GM21786 (cell line): ENCODE results near the gene ZKSCAN4.

Source experiments
- ATAC-seq: cut with Tn5 transposase; IDR thresholded peaks from one replicate; pipeline ENCODE4 v1.9.1; 2021; ENCODE audit not compliant: unreplicated experiment

The ZKSCAN4 gene

DNA sequence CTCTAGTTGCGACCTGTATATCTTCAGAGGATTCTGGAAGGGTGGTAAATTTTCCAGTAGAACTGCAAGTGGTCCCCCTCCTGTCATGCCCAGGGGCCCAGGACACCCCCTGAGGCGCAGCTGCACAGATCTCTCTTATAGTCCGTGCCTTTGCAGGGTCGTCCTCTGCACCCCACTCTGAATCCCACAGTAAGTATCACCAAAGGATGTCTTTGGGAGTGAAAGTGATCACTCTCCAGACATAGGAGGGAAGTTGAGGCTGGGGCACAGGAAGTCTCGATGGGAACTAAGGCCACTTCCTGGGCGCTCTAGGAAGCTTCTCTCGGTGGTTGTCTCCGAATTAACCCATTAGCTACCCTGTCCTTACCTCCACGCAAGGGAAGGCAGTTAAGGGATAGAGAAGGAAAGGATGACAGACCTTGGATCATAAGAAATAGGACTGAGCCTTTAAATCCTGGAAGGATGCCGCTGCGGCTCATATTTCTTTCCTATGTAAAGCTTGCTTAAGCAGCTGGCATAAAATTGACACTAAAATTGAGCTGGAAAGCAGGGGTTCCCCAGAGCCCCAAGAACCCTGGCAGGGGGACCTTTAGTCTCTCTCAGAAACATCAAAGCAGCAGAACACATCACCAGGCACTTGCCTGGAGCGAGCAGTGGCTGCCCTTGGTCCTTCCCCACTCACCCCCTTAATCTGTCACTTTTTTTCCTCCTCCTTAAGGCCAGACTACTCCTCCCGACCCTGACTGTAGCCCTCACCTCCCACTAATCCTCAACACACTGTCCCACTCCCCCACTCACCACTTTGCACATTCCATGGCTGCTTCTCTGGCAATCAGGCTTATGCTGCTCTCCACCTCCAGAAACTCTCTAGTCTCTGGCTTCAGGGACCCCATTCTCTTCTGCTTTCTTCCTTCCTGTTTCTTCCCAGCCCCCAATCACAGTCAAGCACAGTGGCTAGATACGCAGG is at the start of gene ZKSCAN4:
Gene ZKSCAN4 (minus strand): TSS at position 261 of the 967 bp plus-strand sequence. CDS start 289 bp downstream, outside the sequence.
- ATAC-seq = peak; percentile 79

DNA sequence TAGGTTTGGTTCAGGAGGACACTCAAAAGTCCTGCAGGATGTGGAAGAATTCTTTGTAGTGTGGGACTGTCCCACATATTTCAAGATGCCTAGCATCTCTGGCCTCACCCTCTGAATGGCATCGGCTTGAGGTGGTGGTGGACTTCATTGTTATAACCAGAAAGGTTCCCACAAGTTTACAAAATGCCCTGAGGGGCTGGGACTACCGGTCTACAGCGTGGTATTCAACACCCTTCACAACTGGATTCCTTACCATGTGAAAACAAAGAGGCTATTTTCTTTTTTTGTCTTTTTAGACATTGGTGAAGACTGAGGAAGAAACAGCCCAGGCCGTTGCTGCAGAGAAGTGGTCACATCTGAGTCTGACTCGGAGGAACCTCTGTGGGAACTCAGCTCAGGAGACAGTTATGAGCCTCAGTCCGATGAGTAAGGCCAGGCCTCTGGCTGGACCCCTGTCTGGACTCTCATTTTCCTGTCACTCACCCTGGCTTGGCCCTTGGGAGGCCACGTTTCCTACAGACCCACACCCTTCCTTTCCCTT is 44.5 kb upstream of the ZKSCAN4 start:
- no peak for ATAC-seq

DNA sequence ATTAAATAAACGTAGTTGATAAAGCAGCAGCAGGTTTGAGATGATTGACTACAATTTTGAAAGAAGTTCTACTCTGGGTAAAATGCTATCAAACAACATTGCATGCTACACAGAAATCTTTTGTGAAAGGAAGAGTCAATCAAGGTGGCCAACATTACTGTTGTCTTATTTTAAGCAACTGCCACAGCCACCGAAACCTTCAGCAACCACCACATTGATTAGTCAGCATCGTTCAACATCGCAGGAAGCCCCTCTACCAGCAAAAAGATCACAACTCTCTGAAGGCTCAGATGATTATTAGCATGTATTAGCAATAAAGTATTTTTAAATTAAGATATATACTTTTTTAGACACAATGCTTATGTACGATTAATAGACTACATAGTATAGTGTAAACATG is 43.3 kb upstream of the ZKSCAN4 start:
- no peak for ATAC-seq

DNA sequence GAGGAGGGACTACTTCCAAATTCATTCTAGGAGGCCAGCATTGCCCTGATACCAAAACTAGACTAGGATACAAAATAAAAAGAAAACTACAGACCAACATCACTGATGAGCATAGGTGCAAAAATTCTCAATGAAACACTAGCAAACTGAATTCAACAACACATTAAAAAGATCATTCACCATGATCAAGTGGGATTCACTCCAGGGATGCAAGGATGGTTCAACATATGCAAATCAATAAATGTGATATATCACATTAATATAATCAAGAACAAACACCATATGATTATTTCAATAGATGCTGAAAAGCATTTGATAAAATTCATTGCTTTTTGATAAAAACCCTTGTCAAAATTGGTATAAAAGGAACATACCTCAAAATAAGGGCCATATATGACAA is 39.5 kb upstream of the ZKSCAN4 start:
- no peak for ATAC-seq

DNA sequence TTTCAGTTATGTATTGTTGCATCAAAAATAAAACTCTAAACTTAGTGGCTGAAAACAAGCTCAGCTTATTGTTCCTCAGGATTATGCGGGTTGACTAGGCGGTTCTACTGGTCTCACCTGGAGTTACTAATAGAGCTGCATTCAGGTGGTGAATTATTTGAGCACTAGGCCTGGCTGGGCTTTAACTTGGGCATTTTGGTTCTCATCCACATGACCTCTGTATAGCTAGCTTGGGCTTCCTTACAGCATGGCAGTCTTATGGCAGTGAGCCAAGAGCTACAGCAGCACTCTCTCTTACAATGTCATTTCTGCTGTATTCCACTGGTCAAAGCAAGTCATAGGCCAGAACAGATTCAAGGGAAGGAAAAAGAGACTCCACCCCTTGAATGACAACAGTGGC is 30.9 kb upstream of the ZKSCAN4 start:
- no peak for ATAC-seq

DNA sequence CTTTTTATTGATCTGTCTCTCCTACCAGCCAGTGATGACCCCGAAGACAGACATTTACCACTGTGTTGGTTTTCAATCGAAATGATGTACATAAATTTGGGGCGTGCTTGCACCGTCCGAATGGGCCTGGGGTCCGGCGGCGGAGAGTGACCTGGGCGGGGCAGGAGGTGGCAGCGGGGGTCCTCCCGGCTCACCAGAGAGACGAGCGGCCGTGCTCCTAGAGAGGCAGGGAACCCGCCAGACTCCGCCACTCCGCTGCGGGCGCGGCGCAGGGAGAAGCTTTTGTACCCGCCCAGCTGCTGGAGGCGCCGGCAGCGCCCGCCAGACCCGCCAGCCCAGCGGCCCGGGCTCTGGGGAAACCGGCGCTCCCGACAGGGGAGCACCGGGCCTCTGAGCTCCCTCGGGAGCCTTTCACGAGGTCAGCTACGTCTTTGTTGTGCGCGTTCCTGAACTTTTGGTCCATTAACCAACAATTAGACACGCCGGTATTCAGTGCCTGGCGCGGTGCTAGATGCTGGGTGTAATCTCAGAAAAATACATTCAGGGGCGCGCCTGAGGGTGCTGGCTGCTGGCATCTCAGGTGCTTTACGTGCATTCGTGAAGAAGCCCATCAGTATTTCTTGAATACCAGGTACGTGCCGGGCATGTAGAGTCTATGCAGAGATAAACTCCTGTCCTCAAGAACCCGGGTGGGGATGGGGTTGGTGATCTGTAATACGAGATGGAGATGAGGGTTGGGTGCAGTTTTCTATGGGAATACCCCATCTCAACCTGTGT is 29.4 kb upstream of the ZKSCAN4 start, which contains the start of gene PGBD1:
Gene PGBD1 (plus strand): TSS at position 285 of the 777 bp plus-strand sequence. CDS start 2,242 bp downstream, outside the sequence.
- peak; percentile 84 for ATAC-seq

DNA sequence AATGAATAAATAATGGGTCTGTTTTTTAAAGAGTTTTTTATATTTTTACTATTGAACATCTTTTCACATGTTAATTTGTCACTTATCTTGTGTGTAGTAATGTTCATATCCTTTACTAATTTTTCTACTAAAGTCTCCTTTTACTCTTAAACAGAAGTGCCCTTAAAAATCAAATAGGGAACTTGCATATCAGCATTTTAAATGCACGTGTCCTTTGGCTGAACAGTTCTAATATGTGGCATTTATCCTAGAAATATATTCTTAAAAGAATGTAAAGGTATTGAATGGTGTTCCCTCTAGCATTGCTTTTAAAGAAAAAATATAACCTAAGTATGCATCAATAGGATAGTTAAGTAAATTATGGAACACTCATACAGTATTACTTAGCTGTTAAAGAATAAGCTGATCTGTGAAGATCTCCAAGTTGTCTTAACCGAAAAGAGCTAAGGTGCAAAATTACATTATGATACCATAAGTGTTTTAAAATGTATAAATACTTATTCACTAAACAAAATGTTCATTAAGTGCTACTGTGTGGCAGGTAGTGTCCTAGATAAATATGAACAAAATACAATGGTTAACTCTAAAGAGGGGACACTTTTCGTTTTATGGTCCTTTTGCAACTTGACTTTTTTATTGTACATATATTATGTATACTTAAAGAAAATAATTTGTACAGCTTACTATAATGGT is 28.7 kb upstream of the ZKSCAN4 start:
- ATAC-seq = no peak

DNA sequence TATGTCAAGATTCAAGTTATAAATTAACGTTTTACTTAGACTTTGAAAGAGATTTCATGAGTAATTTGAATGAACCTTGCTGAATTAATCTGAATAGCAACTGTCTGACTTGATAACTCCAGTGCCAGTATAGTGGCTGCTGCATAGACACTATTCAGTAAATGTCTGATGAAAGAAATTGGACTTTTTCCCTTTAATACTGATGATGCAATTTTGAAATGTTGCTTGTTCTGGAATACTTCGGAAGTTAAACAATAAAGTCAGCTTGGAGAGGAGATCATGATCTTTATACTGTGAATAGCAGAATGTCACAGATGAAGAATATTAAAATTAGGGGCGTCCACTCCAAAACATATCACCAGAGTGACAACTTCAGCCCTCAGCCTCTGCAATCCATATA is 25.7 kb upstream of the ZKSCAN4 start:
- ATAC-seq = no peak

DNA sequence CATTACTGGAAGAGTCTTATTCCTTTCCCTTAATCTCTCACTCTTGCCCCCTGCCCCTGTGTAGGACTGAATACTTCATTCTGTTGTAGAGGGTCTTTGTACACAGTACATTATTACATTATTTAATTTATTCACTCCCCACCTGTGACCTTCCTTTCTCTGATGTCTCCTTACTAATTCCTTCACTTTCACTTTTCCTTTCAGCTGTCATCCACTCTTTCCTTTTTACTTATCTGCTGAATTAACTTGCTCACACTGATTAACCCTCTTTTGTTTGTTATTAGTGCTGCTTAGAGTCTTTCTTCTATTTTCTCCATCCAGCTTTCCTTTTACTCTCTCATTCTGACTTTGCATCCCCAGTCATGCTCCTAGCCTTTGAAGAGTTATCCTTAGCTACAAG is 22.8 kb upstream of the ZKSCAN4 start:
- ATAC-seq = no peak

DNA sequence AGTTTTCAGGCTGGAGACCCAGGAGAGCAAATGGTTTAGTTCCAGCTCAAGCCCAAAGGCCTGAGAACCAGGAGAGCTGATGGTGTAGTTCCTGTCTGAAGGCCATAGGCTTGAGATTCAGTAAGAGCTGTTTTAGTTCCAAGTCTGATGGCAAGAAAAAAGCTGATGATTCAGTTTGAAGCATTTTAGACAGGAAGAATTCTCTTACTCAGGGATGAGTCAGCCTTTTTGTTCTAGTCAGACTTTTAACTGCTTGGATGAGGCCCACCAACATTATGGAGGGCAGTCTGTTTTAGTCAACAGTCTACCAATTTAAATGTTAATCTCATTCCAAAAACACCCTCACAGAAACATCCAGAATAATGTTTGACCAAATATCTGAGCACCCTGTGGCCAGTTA is 17.4 kb upstream of the ZKSCAN4 start:
- ATAC-seq = no peak

DNA sequence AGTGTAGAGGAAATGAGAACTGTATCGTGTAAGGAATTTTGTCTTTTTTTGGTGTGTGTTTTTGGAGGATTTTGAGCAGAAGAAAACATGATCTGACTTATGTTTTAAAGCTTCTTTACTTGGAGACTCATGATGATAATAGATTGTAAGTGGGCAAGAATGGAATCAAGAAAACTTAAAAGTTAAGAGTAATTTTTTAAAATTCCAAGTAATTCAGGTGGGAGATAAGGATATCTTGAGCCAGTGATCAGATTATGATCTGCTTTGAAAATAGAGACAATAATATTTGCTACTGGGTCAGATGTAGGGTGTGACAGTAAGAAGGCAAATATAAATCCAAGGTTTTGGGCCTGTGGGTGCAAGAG is 15.6 kb upstream of the ZKSCAN4 start:
- ATAC-seq = no peak

DNA sequence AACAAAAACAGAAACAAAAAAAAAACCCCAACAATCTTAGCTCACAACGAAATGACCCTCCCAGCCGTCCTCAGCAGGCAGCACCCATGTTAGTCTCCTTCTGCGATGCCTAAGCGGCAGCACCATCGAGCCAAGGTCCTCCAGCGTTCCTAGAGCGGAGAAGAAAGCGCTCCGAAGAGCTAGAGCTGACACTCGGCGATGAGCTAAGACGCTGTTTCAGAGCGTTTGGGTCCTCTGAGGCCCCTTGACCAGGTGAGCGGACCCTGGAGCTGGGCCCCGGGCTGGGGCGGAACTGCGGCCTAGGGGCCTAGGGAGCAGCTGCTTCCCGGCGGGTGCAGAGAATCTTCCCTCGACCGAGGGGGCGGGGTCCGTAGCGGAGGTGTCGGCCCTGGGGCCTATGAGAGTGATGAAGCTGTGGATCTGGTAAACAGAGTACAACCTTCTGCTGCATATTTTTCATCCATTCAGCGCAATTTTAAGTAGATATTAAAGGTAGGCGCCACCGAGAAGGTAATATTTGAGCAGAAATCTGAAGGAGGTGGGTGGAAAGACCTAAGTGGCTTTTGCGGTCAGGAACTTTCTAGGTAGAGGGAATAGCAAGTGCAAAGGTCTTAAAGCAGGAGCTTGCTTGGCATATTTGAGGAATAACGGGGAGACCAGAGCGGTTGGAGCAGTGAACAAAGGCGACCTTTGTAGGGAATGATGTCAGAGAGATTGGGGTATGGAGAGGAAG is 15.1 kb upstream of the ZKSCAN4 start, which contains the start of gene ZSCAN26:
Gene ZSCAN26 (plus strand): TSS at position 182 of the 733 bp plus-strand sequence. CDS start 4,777 bp downstream, outside the sequence.
- peak; percentile 85 for ATAC-seq

DNA sequence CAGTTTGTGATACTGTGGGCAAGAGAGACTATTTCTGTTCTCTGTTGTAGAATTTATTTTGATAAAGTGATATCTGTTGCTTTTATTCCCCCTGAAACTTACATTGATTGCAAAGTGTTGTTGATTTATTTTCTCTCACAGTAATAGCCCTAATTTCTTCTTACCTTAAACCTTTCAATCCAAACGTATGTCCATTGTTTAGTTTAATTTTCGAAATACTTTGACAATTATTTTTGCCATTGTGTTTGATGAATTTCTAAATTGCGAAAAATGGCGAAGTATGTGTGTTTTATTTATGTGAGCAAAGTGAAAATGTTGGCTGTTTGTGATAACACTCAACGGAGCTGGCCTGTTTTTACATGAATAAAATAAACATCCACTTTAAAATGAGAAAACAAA is 14.5 kb upstream of the ZKSCAN4 start:
- no peak for ATAC-seq

DNA sequence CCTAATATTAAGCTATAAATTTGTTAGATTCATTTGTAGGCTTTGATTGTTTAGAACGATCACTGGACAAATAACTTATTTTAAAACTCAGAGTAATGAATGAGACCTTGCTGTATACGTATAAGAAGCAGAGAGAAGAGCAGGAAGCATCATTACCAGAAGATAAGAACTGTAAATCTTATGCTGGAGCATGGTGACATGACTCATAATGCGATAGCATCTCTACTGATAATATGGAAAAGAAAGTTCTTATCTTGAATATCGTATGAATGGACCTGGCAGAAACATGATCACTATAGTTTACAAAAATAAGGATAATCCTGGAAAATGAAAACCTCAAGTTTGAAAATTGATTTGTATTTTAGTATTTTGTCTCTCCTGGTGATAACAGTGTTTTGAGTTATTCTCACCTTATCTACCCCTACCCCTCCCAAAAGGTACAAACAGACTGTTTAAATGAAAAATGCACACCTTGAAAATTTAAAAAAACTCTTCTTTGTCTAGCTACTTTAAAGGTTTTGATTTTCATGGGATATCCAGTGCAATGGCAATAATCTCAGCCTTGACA is 12.8 kb upstream of the ZKSCAN4 start:
- ATAC-seq = no peak

DNA sequence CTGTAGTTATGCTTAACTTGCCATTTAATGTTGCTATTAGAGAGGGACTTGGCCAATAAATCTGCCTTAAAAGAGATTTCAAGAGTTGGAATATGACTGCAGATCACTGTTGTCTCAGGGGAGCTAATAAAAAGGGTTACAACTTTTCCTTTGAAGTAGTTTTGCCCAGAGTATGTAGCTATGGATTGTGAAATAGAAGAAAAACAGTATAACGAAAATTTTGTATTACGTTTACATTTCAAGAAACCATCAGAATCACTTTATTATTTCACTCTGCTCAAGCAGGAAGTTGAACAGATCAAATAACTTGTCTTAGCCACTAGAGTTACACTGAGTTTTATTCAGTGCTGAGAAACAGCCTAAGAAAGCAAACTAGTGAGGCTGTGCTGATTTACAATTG is 11.9 kb upstream of the ZKSCAN4 start:
- ATAC-seq = no peak

DNA sequence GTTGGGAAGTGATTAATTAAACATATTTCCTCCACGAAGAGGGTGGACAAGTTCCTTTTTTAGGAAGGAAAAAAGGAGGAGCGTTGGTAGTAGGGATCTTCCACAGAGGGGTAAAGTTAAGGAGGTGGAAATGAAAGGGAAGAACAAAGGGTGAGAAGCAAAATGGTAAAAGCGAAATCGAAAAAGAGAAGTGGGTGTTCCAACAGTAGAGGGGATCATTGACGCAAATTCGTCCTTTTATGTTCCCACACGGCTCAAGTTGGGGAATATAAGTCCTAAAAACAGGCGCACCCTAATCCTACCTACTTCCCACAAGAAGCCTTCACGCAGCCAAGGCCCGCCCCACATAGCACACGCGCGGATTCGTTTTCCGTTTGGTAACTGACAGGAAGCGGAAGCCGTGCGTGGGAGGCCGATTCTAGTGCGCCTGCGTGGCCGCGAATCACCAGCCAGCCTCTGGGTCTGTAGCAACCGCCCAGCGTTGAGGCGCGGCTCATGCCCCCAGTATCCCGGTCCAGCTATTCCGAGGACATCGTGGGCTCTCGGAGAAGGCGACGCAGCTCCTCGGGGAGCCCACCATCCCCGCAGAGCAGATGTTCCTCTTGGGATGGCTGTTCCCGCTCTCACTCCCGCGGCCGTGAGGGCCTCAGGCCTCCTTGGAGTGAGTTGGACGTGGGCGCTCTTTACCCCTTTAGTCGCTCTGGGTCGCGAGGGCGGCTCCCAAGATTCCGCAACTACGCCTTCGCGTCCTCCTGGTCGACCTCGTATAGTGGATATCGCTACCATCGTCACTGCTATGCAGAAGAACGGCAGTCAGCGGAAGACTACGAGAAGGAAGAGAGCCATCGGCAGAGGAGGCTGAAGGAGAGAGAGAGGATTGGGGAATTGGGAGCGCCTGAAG is 7.1 kb upstream of the ZKSCAN4 start, which contains the start of gene NKAPL:
Gene NKAPL (plus strand): TSS at position 421 of the 901 bp plus-strand sequence. CDS start 75 bp downstream, at position 496.
- no peak for ATAC-seq

DNA sequence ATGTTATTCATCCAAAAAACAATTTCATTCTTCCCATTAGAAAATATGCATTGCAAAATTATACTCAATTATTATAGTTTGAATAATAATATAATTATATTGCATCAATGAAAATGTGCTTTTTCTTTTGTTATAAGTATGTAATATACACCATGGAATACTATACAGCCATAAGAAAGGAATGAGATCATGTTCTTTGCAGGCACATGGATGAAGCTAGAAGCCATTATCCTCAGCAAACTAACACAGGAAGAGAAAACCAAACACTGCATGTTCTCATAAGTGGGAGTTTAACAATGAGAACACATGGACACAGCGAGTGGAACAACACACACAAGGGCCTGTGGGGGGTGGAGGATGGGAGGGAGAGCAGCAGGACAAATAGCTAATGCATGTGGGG is 5.0 kb upstream of the ZKSCAN4 start:
- ATAC-seq = no peak

DNA sequence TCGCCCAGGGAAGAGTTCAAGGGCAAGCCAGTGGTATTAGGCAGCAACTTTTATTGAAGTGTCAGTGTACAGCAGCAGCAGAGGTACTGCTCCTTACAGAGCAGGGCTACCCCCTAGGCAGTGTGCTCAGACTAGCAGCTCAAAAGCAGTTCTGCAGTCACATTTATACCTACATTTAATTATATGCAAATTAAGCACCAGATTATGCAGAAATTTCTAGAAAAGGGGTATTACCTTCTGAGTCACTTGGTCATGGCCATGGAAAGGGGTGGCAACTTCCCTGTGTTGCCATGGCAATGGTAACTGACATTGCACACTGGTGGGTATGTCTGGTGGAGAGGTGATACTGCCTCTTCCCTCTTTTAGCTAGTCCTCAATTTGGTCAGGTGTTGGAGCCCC is 2.1 kb upstream of the ZKSCAN4 start:
- ATAC-seq = no peak

DNA sequence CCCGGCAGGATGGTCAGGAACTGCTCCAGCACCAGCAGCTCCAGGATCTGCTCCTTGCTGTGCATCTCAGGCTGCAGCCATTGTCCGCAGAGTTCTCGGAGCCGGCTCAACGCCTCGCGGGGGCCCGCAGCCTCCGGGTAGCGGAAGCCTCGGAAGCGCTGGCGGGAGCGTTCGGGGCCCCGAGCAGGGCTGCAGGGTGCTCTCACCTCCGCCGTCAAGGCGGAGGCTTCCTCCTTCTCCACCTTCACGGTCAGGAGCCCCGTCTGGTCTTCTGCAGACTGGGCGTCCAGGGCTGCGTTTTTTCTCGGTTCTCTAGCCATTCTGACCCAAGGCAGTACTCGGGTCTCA is 434 bp downstream of the ZKSCAN4 start:
- peak; percentile 29 for ATAC-seq
